GM18508 (cell line): ENCODE data around the gene IFI27L2.

Source experiments
- ATAC-seq: cut with Tn5 transposase; IDR thresholded peaks from one replicate; pipeline ENCODE4 v1.9.1; 2021; ENCODE audit warnings: moderate number of reproducible peaks; ENCODE audit not compliant: insufficient read depth, unreplicated experiment

IFI27L2 gene

GRCh38 chr14:94153750-94154342 lies 24.4 kb upstream of the IFI27L2 start:
- ATAC-seq = no peak

GRCh38 chr14:94152676-94153075 lies 23.3 kb upstream of the IFI27L2 start:
- no peak for ATAC-seq

- no peak for ATAC-seq
These were observed 16.6 kb upstream of the IFI27L2 start for GRCh38 chr14:94145902-94146527.

- ATAC-seq = no peak
These were observed 15.4 kb upstream of the IFI27L2 start for GRCh38 chr14:94144765-94145164.

- ATAC-seq = no peak
These were observed 14.3 kb upstream of the IFI27L2 start for GRCh38 chr14:94143711-94144110.

- no peak for ATAC-seq
These were observed 13.8 kb upstream of the IFI27L2 start for GRCh38 chr14:94143239-94143638.

GRCh38 chr14:94142836-94143235 lies 13.4 kb upstream of the IFI27L2 start:
- no peak for ATAC-seq

- no peak for ATAC-seq
These were observed 12.8 kb upstream of the IFI27L2 start for GRCh38 chr14:94142247-94142646.

- no peak for ATAC-seq
These were observed 10.0 kb upstream of the IFI27L2 start for GRCh38 chr14:94139421-94139820.

- no peak for ATAC-seq
These were observed 9.6 kb upstream of the IFI27L2 start for GRCh38 chr14:94139006-94139405.

GRCh38 chr14:94138251-94138650 lies 8.8 kb upstream of the IFI27L2 start:
- no peak for ATAC-seq

GRCh38 chr14:94136575-94137331 lies 7.3 kb upstream of the IFI27L2 start:
- no peak for ATAC-seq

- no peak for ATAC-seq
These were observed 6.1 kb upstream of the IFI27L2 start for GRCh38 chr14:94135476-94135875.

GRCh38 chr14:94132285-94132887 lies 3.0 kb upstream of the IFI27L2 start:
- no peak for ATAC-seq

GRCh38 chr14:94129758-94130414 lies 482 bp upstream of the IFI27L2 start:
- ATAC-seq = no peak

- ATAC-seq = no peak
These were observed 1.1 kb downstream of the IFI27L2 start for GRCh38 chr14:94128216-94128839.

- ATAC-seq = no peak
These were observed 2.1 kb downstream of the IFI27L2 start for GRCh38 chr14:94127330-94127729.

- ATAC-seq = no peak
These were observed 2.6 kb downstream of the IFI27L2 start for GRCh38 chr14:94126800-94127199.

GRCh38 chr14:94126419-94126677 lies 3.1 kb downstream of the IFI27L2 start:
- ATAC-seq = no peak

- no peak for ATAC-seq
These were observed 3.6 kb downstream of the IFI27L2 start for GRCh38 chr14:94125659-94126418.
